Ecto neural progenitor cell (in vitro differentiated cells): Measurements from ENCODE around the gene FARS2.

Experiments used
- DNase-seq: peaks from one replicate; pipeline ENCODE4 v3.0.0-alpha.2; 2018; ENCODE audit warnings: low spot score

Gene FARS2

GRCh38 chr6:5468586-5468985 lies 207.3 kb downstream of the FARS2 start:
- no peak for DNase-seq

- no peak for DNase-seq
Measured at GRCh38 chr6:5469101-5469846, 208.0 kb downstream of the FARS2 start.

- peak; percentile 65 for DNase-seq
Measured at GRCh38 chr6:5471044-5471443, 209.7 kb downstream of the FARS2 start.

- DNase-seq: peak; percentile 85
Measured at GRCh38 chr6:5471637-5472398, 210.5 kb downstream of the FARS2 start.

GRCh38 chr6:5472571-5472970 lies 211.3 kb downstream of the FARS2 start:
- no peak for DNase-seq

- no peak for DNase-seq
Measured at GRCh38 chr6:5475779-5476178, 214.5 kb downstream of the FARS2 start.

GRCh38 chr6:5478380-5478779 lies 217.1 kb downstream of the FARS2 start:
- no peak for DNase-seq

GRCh38 chr6:5481033-5481432 lies 219.7 kb downstream of the FARS2 start:
- no peak for DNase-seq

- no peak for DNase-seq
Measured at GRCh38 chr6:5481750-5482149, 220.4 kb downstream of the FARS2 start.

- DNase-seq: no peak
Measured at GRCh38 chr6:5482619-5483018, 221.3 kb downstream of the FARS2 start.

- no peak for DNase-seq
Measured at GRCh38 chr6:5484692-5485091, 223.4 kb downstream of the FARS2 start.

GRCh38 chr6:5486214-5486613 lies 224.9 kb downstream of the FARS2 start:
- no peak for DNase-seq

GRCh38 chr6:5490501-5491069 lies 229.3 kb downstream of the FARS2 start:
- no peak for DNase-seq

GRCh38 chr6:5492356-5492755 lies 231.0 kb downstream of the FARS2 start:
- no peak for DNase-seq

GRCh38 chr6:5493806-5494205 lies 232.5 kb downstream of the FARS2 start:
- no peak for DNase-seq

- DNase-seq: no peak
Measured at GRCh38 chr6:5497896-5498578, 236.7 kb downstream of the FARS2 start.

GRCh38 chr6:5498579-5498899 lies 237.2 kb downstream of the FARS2 start:
- no peak for DNase-seq

GRCh38 chr6:5499644-5500306 lies 238.5 kb downstream of the FARS2 start:
- no peak for DNase-seq

- no peak for DNase-seq
Measured at GRCh38 chr6:5501837-5502236, 240.5 kb downstream of the FARS2 start.

- DNase-seq: no peak
Measured at GRCh38 chr6:5504078-5504477, 242.8 kb downstream of the FARS2 start.

- DNase-seq: no peak
Measured at GRCh38 chr6:5506149-5506548, 244.8 kb downstream of the FARS2 start.

- DNase-seq: no peak
Measured at GRCh38 chr6:5506597-5506996, 245.3 kb downstream of the FARS2 start.
